Measurements from ENCODE around the gene GLB1L2.

Gene GLB1L2

GRCh38 chr11:134350381-134350780, 18.6 kb downstream of the GLB1L2 start:
- TF ChIP-seq, protein P1, sequence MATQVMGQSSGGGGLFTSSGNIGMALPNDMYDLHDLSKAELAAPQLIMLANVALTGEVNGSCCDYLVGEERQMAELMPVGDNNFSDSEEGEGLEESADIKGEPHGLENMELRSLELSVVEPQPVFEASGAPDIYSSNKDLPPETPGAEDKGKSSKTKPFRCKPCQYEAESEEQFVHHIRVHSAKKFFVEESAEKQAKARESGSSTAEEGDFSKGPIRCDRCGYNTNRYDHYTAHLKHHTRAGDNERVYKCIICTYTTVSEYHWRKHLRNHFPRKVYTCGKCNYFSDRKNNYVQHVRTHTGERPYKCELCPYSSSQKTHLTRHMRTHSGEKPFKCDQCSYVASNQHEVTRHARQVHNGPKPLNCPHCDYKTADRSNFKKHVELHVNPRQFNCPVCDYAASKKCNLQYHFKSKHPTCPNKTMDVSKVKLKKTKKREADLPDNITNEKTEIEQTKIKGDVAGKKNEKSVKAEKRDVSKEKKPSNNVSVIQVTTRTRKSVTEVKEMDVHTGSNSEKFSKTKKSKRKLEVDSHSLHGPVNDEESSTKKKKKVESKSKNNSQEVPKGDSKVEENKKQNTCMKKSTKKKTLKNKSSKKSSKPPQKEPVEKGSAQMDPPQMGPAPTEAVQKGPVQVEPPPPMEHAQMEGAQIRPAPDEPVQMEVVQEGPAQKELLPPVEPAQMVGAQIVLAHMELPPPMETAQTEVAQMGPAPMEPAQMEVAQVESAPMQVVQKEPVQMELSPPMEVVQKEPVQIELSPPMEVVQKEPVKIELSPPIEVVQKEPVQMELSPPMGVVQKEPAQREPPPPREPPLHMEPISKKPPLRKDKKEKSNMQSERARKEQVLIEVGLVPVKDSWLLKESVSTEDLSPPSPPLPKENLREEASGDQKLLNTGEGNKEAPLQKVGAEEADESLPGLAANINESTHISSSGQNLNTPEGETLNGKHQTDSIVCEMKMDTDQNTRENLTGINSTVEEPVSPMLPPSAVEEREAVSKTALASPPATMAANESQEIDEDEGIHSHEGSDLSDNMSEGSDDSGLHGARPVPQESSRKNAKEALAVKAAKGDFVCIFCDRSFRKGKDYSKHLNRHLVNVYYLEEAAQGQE (IDR thresholded peaks at IDR 0.05; ENCODE audit: insufficient read depth in 1 of 2, low read depth in 2 of 2, low read length in 2 of 2), result no peak
- TF ChIP-seq FOXP2 (optimal IDR thresholded peaks at IDR 0.05; ENCODE audit: borderline replicate concordance, extremely low read depth, extremely low read length, insufficient read depth), result no peak
- no peak for TF ChIP-seq TAF1 (IDR thresholded peaks at IDR 0.05; ENCODE audit: borderline replicate concordance, insufficient read depth, low read length)
- no peak for TF ChIP-seq POLR2AphosphoS5 (IDR thresholded peaks at IDR 0.05; ENCODE audit: low read depth, low read length)
- no peak for TF ChIP-seq SIN3A (IDR thresholded peaks at IDR 0.05; ENCODE audit: borderline replicate concordance, insufficient read depth, low read length)

GRCh38 chr11:134352111-134352510, 20.3 kb downstream of the GLB1L2 start:
- TF ChIP-seq, protein P1 (IDR thresholded peaks at IDR 0.05; ENCODE audit: insufficient read depth in 1 of 2, low read depth in 2 of 2, low read length in 2 of 2), result no peak
- TF ChIP-seq SIN3A (IDR thresholded peaks at IDR 0.05; ENCODE audit: borderline replicate concordance, insufficient read depth, low read length) (no peak), TAF1 (IDR thresholded peaks at IDR 0.05; ENCODE audit: borderline replicate concordance, insufficient read depth, low read length) (no peak), FOXP2 (optimal IDR thresholded peaks at IDR 0.05; ENCODE audit: borderline replicate concordance, extremely low read depth, extremely low read length, insufficient read depth) (no peak)

- TF ChIP-seq FOXP2 (optimal IDR thresholded peaks at IDR 0.05; ENCODE audit: borderline replicate concordance, extremely low read depth, extremely low read length, insufficient read depth) (no peak), SIN3A (IDR thresholded peaks at IDR 0.05; ENCODE audit: borderline replicate concordance, insufficient read depth, low read length) (no peak), TAF1 (IDR thresholded peaks at IDR 0.05; ENCODE audit: borderline replicate concordance, insufficient read depth, low read length) (no peak), POLR2AphosphoS5 (IDR thresholded peaks at IDR 0.05; ENCODE audit: low read depth, low read length) (no peak)
- TF ChIP-seq, protein P1 (IDR thresholded peaks at IDR 0.05; ENCODE audit: insufficient read depth in 1 of 2, low read depth in 2 of 2, low read length in 2 of 2), result no peak
Observed at GRCh38 chr11:134355136-134355535, 23.3 kb downstream of the GLB1L2 start.

DNA sequence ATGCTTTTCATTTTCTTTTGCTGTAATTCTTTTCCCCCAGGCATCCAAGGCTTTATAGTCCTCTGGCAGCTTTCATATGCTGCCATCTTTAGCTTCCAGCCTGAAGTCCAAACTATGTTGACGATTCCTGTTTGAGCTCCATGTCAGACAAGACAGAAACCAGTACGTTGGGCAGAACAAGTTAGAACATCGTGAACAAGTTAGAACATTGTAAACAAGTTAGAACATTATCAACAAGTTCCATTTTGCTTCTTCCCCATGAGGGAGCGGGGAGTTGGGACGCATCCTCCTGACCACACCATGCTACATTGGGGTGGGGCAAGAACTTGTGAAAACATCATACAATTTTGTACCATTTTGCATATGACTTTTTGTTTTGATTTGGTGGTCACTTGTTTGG, 23.9 kb downstream of the GLB1L2 start:
- TF ChIP-seq SIN3A (IDR thresholded peaks at IDR 0.05; ENCODE audit: borderline replicate concordance, insufficient read depth, low read length) (no peak), POLR2AphosphoS5 (IDR thresholded peaks at IDR 0.05; ENCODE audit: low read depth, low read length) (no peak), TAF1 (IDR thresholded peaks at IDR 0.05; ENCODE audit: borderline replicate concordance, insufficient read depth, low read length) (no peak), FOXP2 (optimal IDR thresholded peaks at IDR 0.05; ENCODE audit: borderline replicate concordance, extremely low read depth, extremely low read length, insufficient read depth) (no peak)
- TF ChIP-seq, protein P1 (IDR thresholded peaks at IDR 0.05; ENCODE audit: insufficient read depth in 1 of 2, low read depth in 2 of 2, low read length in 2 of 2), result no peak

Data from PFSK-1 (cell line).